Mesothelial cell of epicardium (in vitro differentiated cells): ENCODE measurements around the gene HELB. TPM values are rescaled to one million over a fixed set of nuclear protein-coding genes. Genes with fewer than 3 reads are reported as not detected.

ENCODE experiments used
- DNase-seq, 2 experiments: peaks; one replicate each; pipeline ENCODE4 v3.0.0; 2021; ENCODE audit warnings: low spot score in 2 of 2; ENCODE audit not compliant: unreplicated experiment in 2 of 2
- H3K27ac Mint-ChIP-seq: 2 replicates; pipeline ENCODE4 v1.8.0; 2021; ENCODE audit warnings: mixed read lengths
- H3K27me3 Mint-ChIP-seq: 2 replicates; pipeline ENCODE4 v1.8.0; 2021; ENCODE audit warnings: low read depth, mixed read lengths
- H3K36me3 Mint-ChIP-seq: 2 replicates; pipeline ENCODE4 v1.8.0; 2021; ENCODE audit warnings: mixed read lengths
- H3K4me1 Mint-ChIP-seq: 2 replicates; pipeline ENCODE4 v1.8.0; 2021; ENCODE audit warnings: mixed read lengths
- H3K4me3 Mint-ChIP-seq: 2 replicates; pipeline ENCODE4 v1.8.0; 2021; ENCODE audit warnings: mild to moderate bottlenecking, moderate library complexity, mixed read lengths
- H3K9me3 Mint-ChIP-seq: 2 replicates; pipeline ENCODE4 v1.8.0; 2021; ENCODE audit warnings: mixed read lengths
- total RNA-seq: library from RNA; stranded (reverse); gene quantifications from 3 replicates; pipeline ENCODE4 v1.2.1, GENCODE V29; 2021
- TF ChIP-seq, protein P1 (sequence below): fragments of 200-600 bp; sonication (generic); IDR thresholded peaks from one replicate; pipeline ENCODE4 v1.5.0; 2021; ENCODE audit warnings: antibody characterized with exemption; ENCODE audit not compliant: unreplicated experiment

Gene HELB
- total RNA-seq, 1 donor from 2014 or later = 12.3 TPM

DNA sequence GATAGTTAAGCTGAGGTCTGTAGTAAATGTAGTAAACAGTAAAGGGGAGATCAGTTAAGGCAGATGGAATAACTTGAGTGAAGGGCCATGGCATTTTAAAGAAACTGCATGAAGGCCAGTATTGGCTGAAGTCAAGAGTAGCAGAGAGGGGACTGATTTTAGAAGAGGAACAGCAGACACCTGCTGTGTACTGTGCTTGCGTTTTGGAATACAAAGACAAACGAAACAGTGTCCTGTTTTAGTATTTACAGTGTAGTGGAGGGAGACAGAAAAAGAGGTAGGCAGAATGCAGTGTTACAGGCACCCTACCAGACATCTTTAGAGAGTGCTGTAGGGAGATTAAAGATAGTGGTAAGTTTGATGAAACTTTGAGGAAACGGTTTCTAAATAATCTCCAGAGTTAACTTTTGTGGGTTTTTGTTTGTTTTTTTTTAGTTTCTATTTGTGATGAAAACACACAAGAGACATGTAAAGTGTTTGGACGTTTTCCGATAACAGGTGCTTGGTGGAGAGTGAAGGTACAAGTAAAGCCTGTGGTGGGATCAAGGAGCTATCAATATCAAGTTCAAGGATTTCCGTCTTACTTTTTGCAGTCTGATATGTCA, 2.1 kb downstream of the HELB start:
- Mint-ChIP-seq H3K36me3 (peaks cover 15% of the 10 kb centered on the region), H3K9me3 (no peaks in the 10 kb centered on the region), H3K27me3 (peaks cover 20% of the 10 kb centered on the region), H3K4me3 (peak overlapping the region; percentile 97), H3K4me1 (peaks cover 27% of the 10 kb centered on the region), H3K27ac (no peak overlapping the region)
- TF ChIP-seq, protein P1, sequence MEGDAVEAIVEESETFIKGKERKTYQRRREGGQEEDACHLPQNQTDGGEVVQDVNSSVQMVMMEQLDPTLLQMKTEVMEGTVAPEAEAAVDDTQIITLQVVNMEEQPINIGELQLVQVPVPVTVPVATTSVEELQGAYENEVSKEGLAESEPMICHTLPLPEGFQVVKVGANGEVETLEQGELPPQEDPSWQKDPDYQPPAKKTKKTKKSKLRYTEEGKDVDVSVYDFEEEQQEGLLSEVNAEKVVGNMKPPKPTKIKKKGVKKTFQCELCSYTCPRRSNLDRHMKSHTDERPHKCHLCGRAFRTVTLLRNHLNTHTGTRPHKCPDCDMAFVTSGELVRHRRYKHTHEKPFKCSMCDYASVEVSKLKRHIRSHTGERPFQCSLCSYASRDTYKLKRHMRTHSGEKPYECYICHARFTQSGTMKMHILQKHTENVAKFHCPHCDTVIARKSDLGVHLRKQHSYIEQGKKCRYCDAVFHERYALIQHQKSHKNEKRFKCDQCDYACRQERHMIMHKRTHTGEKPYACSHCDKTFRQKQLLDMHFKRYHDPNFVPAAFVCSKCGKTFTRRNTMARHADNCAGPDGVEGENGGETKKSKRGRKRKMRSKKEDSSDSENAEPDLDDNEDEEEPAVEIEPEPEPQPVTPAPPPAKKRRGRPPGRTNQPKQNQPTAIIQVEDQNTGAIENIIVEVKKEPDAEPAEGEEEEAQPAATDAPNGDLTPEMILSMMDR = no peak
- no peak for DNase-seq

DNA sequence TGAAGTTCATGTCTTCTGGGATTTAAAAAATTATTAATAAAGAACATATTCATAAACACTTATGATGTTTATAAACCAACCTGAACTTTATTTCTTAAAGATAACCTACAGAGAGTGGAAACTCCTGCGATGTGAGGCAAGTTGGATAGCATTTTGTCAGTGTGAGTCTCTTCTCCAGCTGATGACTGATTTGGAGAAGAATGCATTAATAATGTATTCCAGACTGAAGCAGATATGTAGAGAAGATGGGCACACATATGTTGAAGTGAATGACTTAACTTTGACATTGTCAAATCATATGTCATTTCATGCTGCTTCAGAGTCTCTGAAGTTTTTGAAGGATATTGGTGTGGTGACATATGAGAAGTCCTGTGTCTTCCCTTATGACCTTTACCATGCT, 7.3 kb downstream of the HELB start:
- no peaks in the 10 kb centered on the region for H3K27me3 Mint-ChIP-seq
- no peak overlapping the region for H3K4me3 Mint-ChIP-seq
- TF ChIP-seq, protein P1 = no peak
- no peaks in the 10 kb centered on the region for H3K9me3 Mint-ChIP-seq
- H3K27ac Mint-ChIP-seq = no peak overlapping the region
- DNase-seq = no peak
- H3K4me1 Mint-ChIP-seq = peaks cover 22% of the 10 kb centered on the region
- peaks cover 41% of the 10 kb centered on the region for H3K36me3 Mint-ChIP-seq

DNA sequence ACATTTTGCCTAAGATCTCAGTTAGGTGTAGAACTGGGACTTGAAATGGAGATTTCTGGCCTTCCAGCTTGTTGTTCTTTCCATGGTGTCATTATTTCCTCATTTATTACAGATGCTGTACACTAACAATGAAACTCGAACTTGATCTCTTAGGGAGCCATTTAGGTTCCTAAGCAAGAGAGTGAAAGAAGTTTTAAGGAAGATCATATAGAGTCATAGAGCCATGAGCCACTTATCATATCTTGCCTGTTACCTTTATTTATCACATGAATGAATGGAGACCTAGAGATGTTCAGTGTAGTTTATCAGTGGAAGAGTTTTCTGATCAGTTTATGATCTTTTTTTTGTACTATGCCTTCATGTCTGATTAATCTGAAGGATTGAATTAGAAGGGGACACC, 9.9 kb downstream of the HELB start:
- no peak for DNase-seq
- Mint-ChIP-seq H3K27ac (no peak overlapping the region), H3K4me3 (no peak overlapping the region), H3K27me3 (no peaks in the 10 kb centered on the region), H3K4me1 (peaks cover 20% of the 10 kb centered on the region), H3K9me3 (no peaks in the 10 kb centered on the region), H3K36me3 (peaks cover 38% of the 10 kb centered on the region)
- TF ChIP-seq, protein P1 = no peak

- Mint-ChIP-seq H3K4me1 (peaks cover 20% of the 10 kb centered on the region), H3K27ac (no peak overlapping the region), H3K9me3 (no peaks in the 10 kb centered on the region), H3K27me3 (no peaks in the 10 kb centered on the region), H3K36me3 (peaks cover 39% of the 10 kb centered on the region), H3K4me3 (no peak overlapping the region)
- no peak for DNase-seq
- TF ChIP-seq, protein P1 = no peak
Observed at GRCh38 chr12:66314278-66314677, 12.0 kb downstream of the HELB start.

- Mint-ChIP-seq H3K4me1 (peaks cover 4% of the 10 kb centered on the region), H3K9me3 (no peaks in the 10 kb centered on the region), H3K27ac (no peak overlapping the region), H3K27me3 (no peaks in the 10 kb centered on the region), H3K4me3 (no peak overlapping the region), H3K36me3 (peaks cover 34% of the 10 kb centered on the region)
- DNase-seq = no peak
- TF ChIP-seq, protein P1 = no peak
Observed at GRCh38 chr12:66319266-66319954, 17.1 kb downstream of the HELB start.
